CMK (cell line): ENCODE data around the gene UQCRH.
"Not testable (repeated sequence)": the region's sequence is repeated elsewhere in the genome, so short reads cannot be mapped to it uniquely, and the experiment has no call there.

Source experiments
- DNase-seq: peaks from one replicate; pipeline ENCODE4 v3.0.0-alpha.2; 2010; ENCODE audit warnings: low read depth

Gene UQCRH

DNA sequence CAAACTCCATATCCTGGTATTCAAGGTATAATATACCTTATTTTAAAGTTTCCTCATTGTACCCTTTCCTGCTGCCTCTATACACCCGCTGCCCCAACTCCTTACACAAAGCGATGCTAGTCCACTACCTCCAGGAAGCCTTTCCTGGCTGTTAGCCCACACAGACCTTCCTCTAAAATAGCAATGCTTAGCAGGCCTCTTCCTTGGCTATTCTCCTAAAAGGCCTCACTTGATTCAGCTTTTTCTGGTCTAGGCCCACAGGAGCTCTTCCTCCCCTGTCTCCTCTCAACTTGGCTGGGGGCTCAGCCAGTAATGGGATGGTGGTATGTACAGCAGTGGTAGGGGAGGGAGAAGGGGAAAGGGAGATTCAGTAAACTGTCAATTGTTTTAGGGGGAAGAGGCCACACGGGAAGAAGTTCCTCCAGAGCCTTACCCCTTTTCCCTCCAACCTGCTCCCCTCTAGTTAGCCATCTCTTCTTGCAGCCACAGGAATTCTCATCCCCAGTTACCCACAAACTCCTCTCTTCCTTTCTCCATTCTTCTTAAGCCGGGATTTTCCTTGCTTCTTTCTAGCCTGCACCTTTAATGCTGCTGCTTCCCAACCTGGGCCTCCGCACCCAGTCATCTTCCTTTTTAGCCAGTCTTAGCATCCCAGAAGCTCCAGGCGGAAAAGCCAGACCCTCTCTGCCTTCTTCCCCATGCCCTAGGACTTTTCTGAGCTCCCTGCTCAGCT lies 2.7 kb upstream of the UQCRH start:
- no peak for DNase-seq

- DNase-seq = peak; percentile 51
These were observed 2.1 kb upstream of the UQCRH start for GRCh38 chr1:46301406-46301807.

DNA sequence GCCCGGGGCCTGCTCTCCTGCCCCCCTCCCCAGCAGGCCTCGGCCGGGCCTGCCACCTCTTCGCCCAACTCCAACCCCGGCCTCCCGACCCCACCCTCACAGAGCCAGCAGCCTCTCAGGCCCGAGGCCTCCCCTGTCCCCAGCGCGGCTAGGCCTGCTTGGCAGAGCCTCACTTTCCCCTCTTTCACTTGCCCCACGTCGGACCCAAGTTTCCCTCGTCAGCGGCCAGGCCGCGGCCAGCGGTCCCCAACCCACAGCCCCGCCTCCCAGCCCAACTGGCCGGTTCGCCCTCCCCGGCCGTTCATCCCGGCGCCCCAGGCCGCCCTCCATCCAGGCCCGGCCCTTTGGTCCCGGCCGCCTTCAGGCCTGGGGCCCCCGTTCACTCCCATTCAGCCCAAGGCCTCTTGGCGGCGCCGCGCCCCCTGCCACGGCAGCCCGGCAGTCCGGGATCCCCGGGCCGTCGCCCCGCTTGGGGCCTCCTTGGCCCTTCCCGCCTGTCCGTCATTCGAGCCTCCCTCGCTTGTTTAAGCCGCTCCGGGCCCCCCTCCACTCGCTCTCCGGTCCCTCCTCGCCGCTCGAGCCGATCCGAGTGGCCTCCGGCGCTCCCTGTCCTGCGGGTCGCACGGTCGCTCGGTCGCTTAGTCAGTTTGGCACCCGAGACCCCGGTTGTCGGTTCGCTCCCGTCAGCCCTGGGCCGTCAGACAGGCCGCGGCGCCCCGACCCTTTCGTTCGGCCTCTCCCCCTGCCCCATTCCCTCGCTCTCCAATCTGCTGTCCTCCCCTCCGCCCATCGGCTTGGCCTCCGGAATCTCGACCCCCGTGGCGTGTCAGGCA lies 1.5 kb upstream of the UQCRH start:
- DNase-seq = no peak

GRCh38 chr1:46302641-46303037 lies 859 bp upstream of the UQCRH start:
- no peak for DNase-seq

- no peak for DNase-seq
These were observed 401 bp downstream of the UQCRH start for GRCh38 chr1:46303872-46304326.

GRCh38 chr1:46306159-46306530 lies 2.6 kb downstream of the UQCRH start:
- no peak for DNase-seq

DNA sequence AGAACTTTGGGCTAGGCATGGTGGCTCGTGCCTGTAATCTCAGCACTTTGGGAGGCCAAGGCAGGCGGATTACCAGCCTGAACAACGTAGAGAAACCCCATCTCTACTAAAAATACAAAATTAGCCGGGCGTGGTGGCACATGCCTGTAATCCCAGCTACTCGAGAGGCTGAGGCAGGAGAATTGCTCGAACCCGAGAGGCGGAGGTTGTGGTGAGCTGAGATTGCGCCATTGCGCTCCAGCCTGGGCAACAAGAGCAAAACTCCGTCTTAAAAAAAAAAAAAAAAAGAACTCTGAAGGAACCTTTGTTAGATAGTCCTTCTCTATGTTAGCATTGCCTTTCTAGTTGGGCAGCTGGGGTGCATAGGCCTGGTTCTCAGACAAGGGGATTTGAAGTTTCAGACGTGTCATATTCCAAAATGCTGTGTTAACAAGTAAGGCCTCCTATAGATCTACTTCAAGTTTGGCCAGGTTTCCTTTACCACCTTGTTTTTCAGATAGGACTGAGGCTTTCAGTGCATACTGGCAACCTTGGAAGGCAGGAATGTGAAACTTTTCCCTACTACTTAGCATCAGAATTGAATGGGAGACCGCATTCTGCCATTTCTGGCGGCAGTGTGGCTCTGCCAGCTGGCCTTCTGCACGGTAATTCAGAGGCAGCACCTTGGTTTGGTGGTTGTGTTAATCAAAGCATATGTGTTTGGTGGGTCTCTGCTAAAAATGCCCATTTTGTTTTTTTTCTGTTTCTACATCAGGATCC lies 6.1 kb downstream of the UQCRH start:
- DNase-seq = no peak

GRCh38 chr1:46310321-46310720 lies 6.8 kb downstream of the UQCRH start:
- no peak for DNase-seq

- DNase-seq = no peak
These were observed 12.3 kb downstream of the UQCRH start for GRCh38 chr1:46315669-46316403.

- no peak for DNase-seq
These were observed 13.8 kb downstream of the UQCRH start for GRCh38 chr1:46317323-46317722.

DNA sequence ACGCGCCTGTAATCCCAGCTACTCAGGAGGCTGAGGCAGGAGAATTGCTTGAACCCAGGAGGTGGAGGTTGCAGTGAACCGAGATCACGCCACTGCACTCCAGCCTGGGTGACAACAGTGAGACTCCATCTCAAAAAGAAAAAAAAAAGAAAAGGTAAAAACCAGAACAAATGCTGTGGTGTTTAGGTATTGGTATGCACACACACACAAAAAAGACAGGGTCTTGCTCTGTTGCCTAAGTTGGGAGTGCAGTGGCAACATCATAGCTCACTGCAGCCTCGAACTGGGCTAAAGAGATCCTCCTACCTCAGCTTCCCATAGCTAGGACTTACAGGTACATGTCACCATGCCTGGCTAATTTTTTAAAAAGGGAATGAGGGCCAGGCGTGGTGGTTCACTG lies 15.8 kb downstream of the UQCRH start:
- not testable (repeated sequence) for DNase-seq

- DNase-seq = not testable (repeated sequence)
These were observed 16.7 kb downstream of the UQCRH start for GRCh38 chr1:46319960-46320914.

- not testable (repeated sequence) for DNase-seq
These were observed 18.7 kb downstream of the UQCRH start for GRCh38 chr1:46322191-46322590.

- not testable (repeated sequence) for DNase-seq
These were observed 22.0 kb downstream of the UQCRH start for GRCh38 chr1:46325285-46326076.

GRCh38 chr1:46328182-46328581 lies 24.7 kb downstream of the UQCRH start:
- not testable (repeated sequence) for DNase-seq

- DNase-seq = not testable (repeated sequence)
These were observed 26.3 kb downstream of the UQCRH start for GRCh38 chr1:46329807-46330206.

- not testable (repeated sequence) for DNase-seq
These were observed 26.9 kb downstream of the UQCRH start for GRCh38 chr1:46330381-46330780.

DNA sequence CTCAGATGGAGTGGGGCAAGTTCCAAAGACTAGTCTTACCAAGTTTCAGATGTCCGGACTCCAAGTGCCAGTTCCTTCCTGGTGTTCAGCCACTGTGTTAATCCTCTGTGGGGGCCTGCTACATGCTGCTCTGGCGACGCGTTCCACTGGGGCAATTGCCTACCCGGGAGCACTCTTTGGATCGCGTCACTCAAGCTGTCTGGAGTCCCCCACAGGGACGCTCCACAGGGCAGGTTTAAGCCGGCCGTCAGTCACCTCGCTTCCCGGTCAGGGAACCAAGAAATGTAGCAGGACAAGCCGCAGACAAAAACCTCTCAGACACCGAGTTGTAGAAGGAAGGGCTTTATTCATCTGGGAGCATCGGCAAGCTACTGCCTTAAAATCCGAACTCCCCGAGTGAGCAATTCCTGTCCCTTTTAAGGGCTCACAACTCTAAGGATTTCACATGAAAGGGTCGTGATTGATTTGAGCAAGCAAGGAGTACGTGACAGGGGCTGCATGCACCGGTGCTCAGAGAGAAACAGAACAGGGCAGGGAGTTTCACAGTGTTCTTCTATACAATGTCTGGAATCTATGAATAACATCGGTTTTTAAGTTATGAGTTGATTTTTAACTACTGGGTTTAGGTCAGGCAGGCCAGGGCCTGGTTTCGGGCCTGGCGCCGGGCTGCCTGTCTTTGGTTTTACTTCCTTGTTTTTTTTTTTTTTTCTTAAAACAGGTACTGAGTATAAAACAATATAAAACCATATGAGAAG lies 28.5 kb downstream of the UQCRH start:
- DNase-seq = not testable (repeated sequence)
